ENCODE results near the gene SLCO3A1. TPM values are rescaled to one million over a fixed set of nuclear protein-coding genes. Genes with fewer than 3 reads are reported as not detected.

Gene SLCO3A1
- total RNA-seq, 1 experiment from 2014 or later = 9.1 TPM

GRCh38 chr15:92035961-92036360 is 182.5 kb downstream of the SLCO3A1 start (continued):
- TF ChIP-seq ETV6 (CRISPR knock-in tag; IDR thresholded peaks at IDR 0.05) (no peak), CREM (CRISPR knock-in tag; IDR thresholded peaks at IDR 0.05) (no peak)

DNA sequence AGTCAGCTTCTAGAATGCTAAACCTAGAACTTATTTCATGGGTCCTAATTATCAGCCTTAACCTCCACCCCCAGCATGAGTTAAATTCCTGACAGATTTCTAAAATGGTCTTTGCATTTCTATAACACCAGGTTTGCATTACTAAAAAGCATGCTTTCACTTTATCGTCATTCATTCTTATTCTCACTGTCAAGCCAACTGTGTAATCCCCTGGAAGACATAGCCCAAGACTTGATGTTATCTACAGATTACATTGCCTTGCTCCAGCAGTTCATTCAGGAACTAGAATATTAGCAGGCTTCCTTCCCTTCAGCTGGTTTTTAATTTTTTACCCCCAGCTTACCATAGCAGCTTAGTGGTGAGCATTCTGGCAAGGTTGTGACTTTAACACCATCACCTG is 184.0 kb downstream of the SLCO3A1 start:
- no peak for ATAC-seq
- Mint-ChIP-seq H3K36me3 (peaks cover 18% of the 10 kb centered on the region), H3K27me3 (ENCODE audit: low read depth) (no peaks in the 10 kb centered on the region), H3K27ac (peak overlapping the region; percentile 32; the same call in 1 of the 2 replicates), H3K4me1 (peaks cover 16% of the 10 kb centered on the region), H3K4me3 (no peak overlapping the region), H3K9me3 (peaks cover 23% of the 10 kb centered on the region)
- POLR2A ChIA-PET = no interaction called here
- CTCF ChIA-PET = no interaction called here
- no peak for TF ChIP-seq MLX (CRISPR knock-in tag; IDR thresholded peaks at IDR 0.05)
- no peak for TF ChIP-seq ZNF671 (CRISPR knock-in tag; IDR thresholded peaks at IDR 0.05)
- no peak for TF ChIP-seq ZNF263 (CRISPR knock-in tag; IDR thresholded peaks at IDR 0.05; ENCODE audit: low read depth)
- no peak for TF ChIP-seq ZNF423 (CRISPR knock-in tag; IDR thresholded peaks at IDR 0.05)
- DNase-seq (ENCODE audit: low spot score) = no peak

- DNase-seq (ENCODE audit: low spot score) (no peak), ATAC-seq (no peak)
- ChIA-PET POLR2A (no interaction called here), CTCF (no interaction called here)
- H3K36me3 Mint-ChIP-seq = peaks cover 18% of the 10 kb centered on the region
- peaks cover 14% of the 10 kb centered on the region for H3K4me1 Mint-ChIP-seq
- H3K27ac Mint-ChIP-seq = no peak overlapping the region
- H3K4me3 Mint-ChIP-seq = no peak overlapping the region
- H3K9me3 Mint-ChIP-seq = peaks cover 23% of the 10 kb centered on the region
- H3K27me3 Mint-ChIP-seq (ENCODE audit: low read depth) = no peaks in the 10 kb centered on the region
- TF ChIP-seq NR3C1 (CRISPR knock-in tag; conservative IDR thresholded peaks at IDR 0.05; ENCODE audit: low read depth) (no peak), ZNF281 (CRISPR knock-in tag; IDR thresholded peaks at IDR 0.05) (no peak)
Observed at GRCh38 chr15:92040350-92040749, 186.8 kb downstream of the SLCO3A1 start.

DNA sequence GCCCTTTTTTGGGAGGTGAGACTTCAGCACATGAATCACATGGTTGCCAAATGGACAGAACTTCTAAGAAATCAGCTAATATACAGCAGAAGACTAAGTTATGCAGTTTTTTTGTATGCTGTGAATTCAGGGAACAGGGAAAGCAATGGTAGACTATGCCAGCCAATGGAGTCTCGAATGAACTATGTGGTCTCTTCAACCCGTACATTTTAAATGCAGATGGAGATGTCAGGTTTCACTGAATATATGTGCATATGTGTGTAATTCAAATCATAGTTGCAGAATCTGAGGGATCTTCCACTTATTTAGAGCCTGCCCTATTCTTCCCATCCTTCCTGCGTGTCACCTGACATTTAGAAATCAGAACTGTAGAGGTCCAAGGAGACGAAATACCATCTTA is 187.9 kb downstream of the SLCO3A1 start:
- POLR2A ChIA-PET = no interaction called here
- H3K27ac Mint-ChIP-seq = no peak overlapping the region
- ATAC-seq (no peak), DNase-seq (ENCODE audit: low spot score) (no peak)
- TF ChIP-seq ZNF671 (CRISPR knock-in tag; IDR thresholded peaks at IDR 0.05) (no peak), ZBTB21 (CRISPR knock-in tag; IDR thresholded peaks at IDR 0.05; ENCODE audit: borderline replicate concordance) (no peak), JUN (CRISPR knock-in tag; IDR thresholded peaks at IDR 0.05) (no peak), HMGXB4 (CRISPR knock-in tag; IDR thresholded peaks at IDR 0.05) (no peak), ATF3 (CRISPR knock-in tag; conservative IDR thresholded peaks at IDR 0.05) (no peak), PREB (CRISPR knock-in tag; IDR thresholded peaks at IDR 0.05; ENCODE audit: borderline replicate concordance) (no peak), ZNF396 (CRISPR knock-in tag; IDR thresholded peaks at IDR 0.05; ENCODE audit: borderline replicate concordance) (no peak), USF2 (CRISPR knock-in tag; IDR thresholded peaks at IDR 0.05) (no peak), ETV6 (CRISPR knock-in tag; IDR thresholded peaks at IDR 0.05) (no peak)
- TF ChIP-seq, protein P1, sequence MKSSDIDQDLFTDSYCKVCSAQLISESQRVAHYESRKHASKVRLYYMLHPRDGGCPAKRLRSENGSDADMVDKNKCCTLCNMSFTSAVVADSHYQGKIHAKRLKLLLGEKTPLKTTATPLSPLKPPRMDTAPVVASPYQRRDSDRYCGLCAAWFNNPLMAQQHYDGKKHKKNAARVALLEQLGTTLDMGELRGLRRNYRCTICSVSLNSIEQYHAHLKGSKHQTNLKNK (CRISPR knock-in tag; IDR thresholded peaks at IDR 0.05) = no peak
- TF ChIP-seq, protein P2, sequence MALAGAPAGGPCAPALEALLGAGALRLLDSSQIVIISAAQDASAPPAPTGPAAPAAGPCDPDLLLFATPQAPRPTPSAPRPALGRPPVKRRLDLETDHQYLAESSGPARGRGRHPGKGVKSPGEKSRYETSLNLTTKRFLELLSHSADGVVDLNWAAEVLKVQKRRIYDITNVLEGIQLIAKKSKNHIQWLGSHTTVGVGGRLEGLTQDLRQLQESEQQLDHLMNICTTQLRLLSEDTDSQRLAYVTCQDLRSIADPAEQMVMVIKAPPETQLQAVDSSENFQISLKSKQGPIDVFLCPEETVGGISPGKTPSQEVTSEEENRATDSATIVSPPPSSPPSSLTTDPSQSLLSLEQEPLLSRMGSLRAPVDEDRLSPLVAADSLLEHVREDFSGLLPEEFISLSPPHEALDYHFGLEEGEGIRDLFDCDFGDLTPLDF (CRISPR knock-in tag; IDR thresholded peaks at IDR 0.05) = no peak
- TF ChIP-seq, protein P3, sequence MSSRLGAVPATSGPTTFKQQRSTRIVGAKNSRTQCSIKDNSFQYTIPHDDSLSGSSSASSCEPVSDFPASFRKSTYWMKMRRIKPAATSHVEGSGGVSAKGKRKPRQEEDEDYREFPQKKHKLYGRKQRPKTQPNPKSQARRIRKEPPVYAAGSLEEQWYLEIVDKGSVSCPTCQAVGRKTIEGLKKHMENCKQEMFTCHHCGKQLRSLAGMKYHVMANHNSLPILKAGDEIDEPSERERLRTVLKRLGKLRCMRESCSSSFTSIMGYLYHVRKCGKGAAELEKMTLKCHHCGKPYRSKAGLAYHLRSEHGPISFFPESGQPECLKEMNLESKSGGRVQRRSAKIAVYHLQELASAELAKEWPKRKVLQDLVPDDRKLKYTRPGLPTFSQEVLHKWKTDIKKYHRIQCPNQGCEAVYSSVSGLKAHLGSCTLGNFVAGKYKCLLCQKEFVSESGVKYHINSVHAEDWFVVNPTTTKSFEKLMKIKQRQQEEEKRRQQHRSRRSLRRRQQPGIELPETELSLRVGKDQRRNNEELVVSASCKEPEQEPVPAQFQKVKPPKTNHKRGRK (CRISPR knock-in tag; IDR thresholded peaks at IDR 0.05; ENCODE audit: borderline replicate concordance) = no peak
- peaks cover 23% of the 10 kb centered on the region for H3K9me3 Mint-ChIP-seq
- no peaks in the 10 kb centered on the region for H3K27me3 Mint-ChIP-seq (ENCODE audit: low read depth)
- H3K4me3 Mint-ChIP-seq = no peak overlapping the region
- peaks cover 18% of the 10 kb centered on the region for H3K36me3 Mint-ChIP-seq
- CTCF ChIA-PET = no interaction called here
- peaks cover 14% of the 10 kb centered on the region for H3K4me1 Mint-ChIP-seq
